HEK293 (cell line): ENCODE measurements around the gene PITRM1.

Experiments
- KLF10 ChIP-seq: fragments of 450-650 bp; IDR thresholded peaks from 2 replicates; pipeline ENCODE4 v1.5.1; 2018; ENCODE audit warnings: missing biosample characterization, mild to moderate bottlenecking, missing genetic modification characterization
- KLF9 ChIP-seq: fragments of 450-650 bp; formaldehyde crosslinking; IDR thresholded peaks from 2 replicates; pipeline ENCODE4 v1.5.1; 2016; ENCODE audit warnings: missing biosample characterization, missing genetic modification characterization, low read depth
- ZFP41 ChIP-seq: fragments of 450-650 bp; formaldehyde crosslinking; IDR thresholded peaks from 2 replicates; pipeline ENCODE4 v1.5.1; 2016; ENCODE audit warnings: missing biosample characterization, missing genetic modification characterization, borderline replicate concordance
- ZNF114 ChIP-seq: fragments of 450-650 bp; formaldehyde crosslinking; IDR thresholded peaks from 2 replicates; pipeline ENCODE4 v1.5.0; 2017; ENCODE audit warnings: missing biosample characterization, missing genetic modification characterization
- ZNF211 ChIP-seq: fragments of 450-650 bp; formaldehyde crosslinking; IDR thresholded peaks from 2 replicates; pipeline ENCODE4 v1.5.1; 2016; ENCODE audit warnings: low read depth, missing biosample characterization, missing genetic modification characterization
- TF ChIP-seq, protein P1 (sequence below): fragments of 450-650 bp; formaldehyde crosslinking; IDR thresholded peaks from 2 replicates; pipeline ENCODE4 v1.5.1; 2016; ENCODE audit warnings: missing biosample characterization, missing genetic modification characterization
- TF ChIP-seq, protein P2 (sequence below): fragments of 450-650 bp; formaldehyde crosslinking; IDR thresholded peaks from 2 replicates; pipeline ENCODE4 v1.5.1; 2016; ENCODE audit warnings: missing biosample characterization, missing genetic modification characterization
- TF ChIP-seq, protein P3 (sequence below): fragments of 450-650 bp; formaldehyde crosslinking; IDR thresholded peaks from 2 replicates; pipeline ENCODE4 v1.5.1; 2016; ENCODE audit warnings: missing biosample characterization, missing genetic modification characterization
- TF ChIP-seq, protein P4 (sequence below): fragments of 450-650 bp; formaldehyde crosslinking; IDR thresholded peaks from 2 replicates; pipeline ENCODE4 v1.5.1; 2016; ENCODE audit warnings: missing biosample characterization, missing genetic modification characterization, low read depth

DNA sequence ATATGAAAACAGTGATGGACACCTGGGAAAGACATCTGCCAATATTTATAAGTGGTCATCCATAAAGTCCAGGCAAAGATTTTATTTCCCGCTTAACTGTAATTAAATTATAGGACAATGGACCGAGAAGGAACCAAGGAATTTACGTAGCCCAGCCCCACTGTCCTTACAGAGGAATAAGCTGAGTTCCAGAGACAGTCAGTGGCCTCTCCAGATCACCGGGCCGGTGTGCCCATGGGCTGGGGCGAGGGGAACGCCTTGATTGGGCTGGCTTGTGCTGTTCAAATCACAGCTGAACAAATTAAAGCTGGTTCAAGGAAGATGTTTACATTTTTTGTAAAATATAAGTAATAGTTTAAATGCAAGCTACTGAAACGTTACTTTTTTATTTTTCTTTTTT lies 64.5 kb downstream of the PITRM1 start:
- TF ChIP-seq ZNF211 (tag by site-specific recombination) (no peak), ZFP41 (no peak), KLF10 (tag by site-specific recombination) (no peak), ZNF114 (tag by site-specific recombination) (no peak), KLF9 (tag by site-specific recombination) (no peak)
- TF ChIP-seq, protein P1, sequence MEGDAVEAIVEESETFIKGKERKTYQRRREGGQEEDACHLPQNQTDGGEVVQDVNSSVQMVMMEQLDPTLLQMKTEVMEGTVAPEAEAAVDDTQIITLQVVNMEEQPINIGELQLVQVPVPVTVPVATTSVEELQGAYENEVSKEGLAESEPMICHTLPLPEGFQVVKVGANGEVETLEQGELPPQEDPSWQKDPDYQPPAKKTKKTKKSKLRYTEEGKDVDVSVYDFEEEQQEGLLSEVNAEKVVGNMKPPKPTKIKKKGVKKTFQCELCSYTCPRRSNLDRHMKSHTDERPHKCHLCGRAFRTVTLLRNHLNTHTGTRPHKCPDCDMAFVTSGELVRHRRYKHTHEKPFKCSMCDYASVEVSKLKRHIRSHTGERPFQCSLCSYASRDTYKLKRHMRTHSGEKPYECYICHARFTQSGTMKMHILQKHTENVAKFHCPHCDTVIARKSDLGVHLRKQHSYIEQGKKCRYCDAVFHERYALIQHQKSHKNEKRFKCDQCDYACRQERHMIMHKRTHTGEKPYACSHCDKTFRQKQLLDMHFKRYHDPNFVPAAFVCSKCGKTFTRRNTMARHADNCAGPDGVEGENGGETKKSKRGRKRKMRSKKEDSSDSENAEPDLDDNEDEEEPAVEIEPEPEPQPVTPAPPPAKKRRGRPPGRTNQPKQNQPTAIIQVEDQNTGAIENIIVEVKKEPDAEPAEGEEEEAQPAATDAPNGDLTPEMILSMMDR (tag by site-specific recombination): no peak
- TF ChIP-seq, protein P2, sequence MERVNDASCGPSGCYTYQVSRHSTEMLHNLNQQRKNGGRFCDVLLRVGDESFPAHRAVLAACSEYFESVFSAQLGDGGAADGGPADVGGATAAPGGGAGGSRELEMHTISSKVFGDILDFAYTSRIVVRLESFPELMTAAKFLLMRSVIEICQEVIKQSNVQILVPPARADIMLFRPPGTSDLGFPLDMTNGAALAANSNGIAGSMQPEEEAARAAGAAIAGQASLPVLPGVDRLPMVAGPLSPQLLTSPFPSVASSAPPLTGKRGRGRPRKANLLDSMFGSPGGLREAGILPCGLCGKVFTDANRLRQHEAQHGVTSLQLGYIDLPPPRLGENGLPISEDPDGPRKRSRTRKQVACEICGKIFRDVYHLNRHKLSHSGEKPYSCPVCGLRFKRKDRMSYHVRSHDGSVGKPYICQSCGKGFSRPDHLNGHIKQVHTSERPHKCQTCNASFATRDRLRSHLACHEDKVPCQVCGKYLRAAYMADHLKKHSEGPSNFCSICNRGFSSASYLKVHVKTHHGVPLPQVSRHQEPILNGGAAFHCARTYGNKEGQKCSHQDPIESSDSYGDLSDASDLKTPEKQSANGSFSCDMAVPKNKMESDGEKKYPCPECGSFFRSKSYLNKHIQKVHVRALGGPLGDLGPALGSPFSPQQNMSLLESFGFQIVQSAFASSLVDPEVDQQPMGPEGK (tag by site-specific recombination): no peak
- TF ChIP-seq, protein P3, sequence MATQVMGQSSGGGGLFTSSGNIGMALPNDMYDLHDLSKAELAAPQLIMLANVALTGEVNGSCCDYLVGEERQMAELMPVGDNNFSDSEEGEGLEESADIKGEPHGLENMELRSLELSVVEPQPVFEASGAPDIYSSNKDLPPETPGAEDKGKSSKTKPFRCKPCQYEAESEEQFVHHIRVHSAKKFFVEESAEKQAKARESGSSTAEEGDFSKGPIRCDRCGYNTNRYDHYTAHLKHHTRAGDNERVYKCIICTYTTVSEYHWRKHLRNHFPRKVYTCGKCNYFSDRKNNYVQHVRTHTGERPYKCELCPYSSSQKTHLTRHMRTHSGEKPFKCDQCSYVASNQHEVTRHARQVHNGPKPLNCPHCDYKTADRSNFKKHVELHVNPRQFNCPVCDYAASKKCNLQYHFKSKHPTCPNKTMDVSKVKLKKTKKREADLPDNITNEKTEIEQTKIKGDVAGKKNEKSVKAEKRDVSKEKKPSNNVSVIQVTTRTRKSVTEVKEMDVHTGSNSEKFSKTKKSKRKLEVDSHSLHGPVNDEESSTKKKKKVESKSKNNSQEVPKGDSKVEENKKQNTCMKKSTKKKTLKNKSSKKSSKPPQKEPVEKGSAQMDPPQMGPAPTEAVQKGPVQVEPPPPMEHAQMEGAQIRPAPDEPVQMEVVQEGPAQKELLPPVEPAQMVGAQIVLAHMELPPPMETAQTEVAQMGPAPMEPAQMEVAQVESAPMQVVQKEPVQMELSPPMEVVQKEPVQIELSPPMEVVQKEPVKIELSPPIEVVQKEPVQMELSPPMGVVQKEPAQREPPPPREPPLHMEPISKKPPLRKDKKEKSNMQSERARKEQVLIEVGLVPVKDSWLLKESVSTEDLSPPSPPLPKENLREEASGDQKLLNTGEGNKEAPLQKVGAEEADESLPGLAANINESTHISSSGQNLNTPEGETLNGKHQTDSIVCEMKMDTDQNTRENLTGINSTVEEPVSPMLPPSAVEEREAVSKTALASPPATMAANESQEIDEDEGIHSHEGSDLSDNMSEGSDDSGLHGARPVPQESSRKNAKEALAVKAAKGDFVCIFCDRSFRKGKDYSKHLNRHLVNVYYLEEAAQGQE: no peak
- TF ChIP-seq, protein P4, sequence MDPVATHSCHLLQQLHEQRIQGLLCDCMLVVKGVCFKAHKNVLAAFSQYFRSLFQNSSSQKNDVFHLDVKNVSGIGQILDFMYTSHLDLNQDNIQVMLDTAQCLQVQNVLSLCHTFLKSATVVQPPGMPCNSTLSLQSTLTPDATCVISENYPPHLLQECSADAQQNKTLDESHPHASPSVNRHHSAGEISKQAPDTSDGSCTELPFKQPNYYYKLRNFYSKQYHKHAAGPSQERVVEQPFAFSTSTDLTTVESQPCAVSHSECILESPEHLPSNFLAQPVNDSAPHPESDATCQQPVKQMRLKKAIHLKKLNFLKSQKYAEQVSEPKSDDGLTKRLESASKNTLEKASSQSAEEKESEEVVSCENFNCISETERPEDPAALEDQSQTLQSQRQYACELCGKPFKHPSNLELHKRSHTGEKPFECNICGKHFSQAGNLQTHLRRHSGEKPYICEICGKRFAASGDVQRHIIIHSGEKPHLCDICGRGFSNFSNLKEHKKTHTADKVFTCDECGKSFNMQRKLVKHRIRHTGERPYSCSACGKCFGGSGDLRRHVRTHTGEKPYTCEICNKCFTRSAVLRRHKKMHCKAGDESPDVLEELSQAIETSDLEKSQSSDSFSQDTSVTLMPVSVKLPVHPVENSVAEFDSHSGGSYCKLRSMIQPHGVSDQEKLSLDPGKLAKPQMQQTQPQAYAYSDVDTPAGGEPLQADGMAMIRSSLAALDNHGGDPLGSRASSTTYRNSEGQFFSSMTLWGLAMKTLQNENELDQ: no peak
